AG04450 (cell line): ENCODE results near the gene EBF3. TPM values are rescaled to one million over a fixed set of nuclear protein-coding genes. Genes with fewer than 3 reads are reported as not detected.

Experiments used
- CTCF ChIA-PET: fragments of 300-600, 350-600 bp; formaldehyde crosslinking; extraction: SDS; loops from one replicate; lab custom pipeline; 2022; ENCODE audit warnings: antibody characterized with exemption, inconsistent platforms; lab: Charles Lee
- POLR2A ChIA-PET: fragments of 350-600 bp; formaldehyde crosslinking; extraction: SDS; loops from one replicate; lab custom pipeline; 2021; ENCODE audit warnings: antibody characterized with exemption, inconsistent platforms; lab: Yijun Ruan, JAX
- DNase-seq: peaks from one replicate; pipeline ENCODE4 v3.0.0-alpha.2; 2011; ENCODE audit warnings: low read depth, low spot score
- H3K27ac ChIP-seq: one replicate; pipeline ENCODE4 v1.5.1; 2012; ENCODE audit warnings: low read depth, low read length, control low read depth
- H3K27me3 ChIP-seq: one replicate; pipeline ENCODE4 v1.6.0; 2012; ENCODE audit warnings: low read length; ENCODE audit not compliant: control insufficient read depth, insufficient read depth
- H3K4me3 ChIP-seq: 2 replicates; pipeline ENCODE4 v1.5.1; 2011; ENCODE audit warnings: mild to moderate bottlenecking, low read depth, low read length, control low read depth
- H3K9me3 ChIP-seq: 2 replicates; pipeline ENCODE4 v1.5.1; 2012; ENCODE audit warnings: low read length; ENCODE audit not compliant: control insufficient read depth, insufficient read depth
- polyA plus RNA-seq: library from polyadenylated mRNA; depleted of rRNA; stranded (reverse); fragments of >200 nt; gene quantifications from 2 replicates; pipeline ENCODE4 v1.2.3, GENCODE V29; 2011
- TF ChIP-seq, protein P1 (sequence below): IDR thresholded peaks from 2 replicates; pipeline ENCODE4 v1.5.1; 2011; ENCODE audit warnings: low read depth, low read length, control low read depth, inconsistent platforms

EBF3 gene
- polyA plus RNA-seq, 1 experiment = 0.01 TPM

DNA sequence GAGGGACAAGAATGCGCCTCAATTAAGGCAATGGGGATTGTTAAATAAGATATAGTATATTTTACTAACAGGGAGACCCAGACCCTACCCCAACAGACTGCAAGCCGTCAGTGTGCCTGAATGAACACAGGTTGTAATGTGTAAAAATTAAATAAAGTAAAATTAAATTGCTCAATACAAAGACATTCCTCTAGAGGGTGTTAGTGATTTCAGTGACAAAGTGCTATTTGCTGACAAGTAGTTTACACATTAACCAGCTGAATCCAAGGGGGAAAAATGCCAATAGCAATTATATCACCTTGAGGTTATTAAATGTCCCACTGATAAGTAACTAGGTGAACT is 110.5 kb downstream of the EBF3 start:
- ChIA-PET POLR2A (no interaction called here), CTCF (no interaction called here)
- TF ChIP-seq, protein P1, sequence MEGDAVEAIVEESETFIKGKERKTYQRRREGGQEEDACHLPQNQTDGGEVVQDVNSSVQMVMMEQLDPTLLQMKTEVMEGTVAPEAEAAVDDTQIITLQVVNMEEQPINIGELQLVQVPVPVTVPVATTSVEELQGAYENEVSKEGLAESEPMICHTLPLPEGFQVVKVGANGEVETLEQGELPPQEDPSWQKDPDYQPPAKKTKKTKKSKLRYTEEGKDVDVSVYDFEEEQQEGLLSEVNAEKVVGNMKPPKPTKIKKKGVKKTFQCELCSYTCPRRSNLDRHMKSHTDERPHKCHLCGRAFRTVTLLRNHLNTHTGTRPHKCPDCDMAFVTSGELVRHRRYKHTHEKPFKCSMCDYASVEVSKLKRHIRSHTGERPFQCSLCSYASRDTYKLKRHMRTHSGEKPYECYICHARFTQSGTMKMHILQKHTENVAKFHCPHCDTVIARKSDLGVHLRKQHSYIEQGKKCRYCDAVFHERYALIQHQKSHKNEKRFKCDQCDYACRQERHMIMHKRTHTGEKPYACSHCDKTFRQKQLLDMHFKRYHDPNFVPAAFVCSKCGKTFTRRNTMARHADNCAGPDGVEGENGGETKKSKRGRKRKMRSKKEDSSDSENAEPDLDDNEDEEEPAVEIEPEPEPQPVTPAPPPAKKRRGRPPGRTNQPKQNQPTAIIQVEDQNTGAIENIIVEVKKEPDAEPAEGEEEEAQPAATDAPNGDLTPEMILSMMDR = no peak
- Histone ChIP-seq H3K27me3 (no peaks in the 10 kb centered on the region), H3K4me3 (no peak overlapping the region), H3K9me3 (peaks cover 56% of the 10 kb centered on the region), H3K27ac (no peak overlapping the region)
- no peak for DNase-seq

DNA sequence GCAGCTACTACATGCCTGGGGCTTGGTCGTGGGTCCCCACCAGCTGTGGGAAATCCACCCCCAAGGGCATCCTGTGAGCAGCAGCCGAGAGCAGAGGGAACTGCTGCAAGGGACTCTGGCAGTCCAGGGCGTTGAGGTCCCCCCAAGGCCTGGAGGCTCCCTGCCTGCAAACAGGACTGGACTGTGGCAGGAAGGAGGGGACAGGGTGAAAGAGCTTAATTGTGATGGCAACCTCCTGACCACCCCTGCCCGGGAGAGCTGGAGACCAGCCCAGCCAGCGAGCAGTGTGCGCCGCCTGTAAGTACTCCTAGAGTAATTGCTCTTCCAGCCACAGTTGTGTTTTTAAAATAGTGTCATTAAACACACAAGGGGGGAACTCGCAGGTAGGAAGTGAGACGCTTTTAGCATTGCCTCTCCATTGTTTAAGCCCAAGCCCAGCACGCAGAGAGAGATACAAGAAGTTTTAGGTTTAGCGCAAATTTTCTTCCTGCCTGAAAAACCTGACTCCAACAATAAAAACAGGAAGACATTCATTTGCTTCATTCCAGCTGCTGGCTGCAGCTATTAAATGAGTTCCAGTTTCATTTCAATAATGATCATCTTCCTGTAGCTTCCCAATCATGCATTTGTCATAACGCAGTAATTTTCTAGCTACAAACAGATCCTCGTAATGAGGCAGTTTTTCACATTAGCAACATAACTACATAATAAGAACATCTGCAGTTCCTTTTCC is 111.1 kb downstream of the EBF3 start:
- Histone ChIP-seq H3K27me3 (no peaks in the 10 kb centered on the region), H3K4me3 (no peak overlapping the region), H3K9me3 (peaks cover 53% of the 10 kb centered on the region), H3K27ac (no peak overlapping the region)
- TF ChIP-seq, protein P1 = no peak
- ChIA-PET CTCF (no interaction called here), POLR2A (no interaction called here)
- DNase-seq = no peak

DNA sequence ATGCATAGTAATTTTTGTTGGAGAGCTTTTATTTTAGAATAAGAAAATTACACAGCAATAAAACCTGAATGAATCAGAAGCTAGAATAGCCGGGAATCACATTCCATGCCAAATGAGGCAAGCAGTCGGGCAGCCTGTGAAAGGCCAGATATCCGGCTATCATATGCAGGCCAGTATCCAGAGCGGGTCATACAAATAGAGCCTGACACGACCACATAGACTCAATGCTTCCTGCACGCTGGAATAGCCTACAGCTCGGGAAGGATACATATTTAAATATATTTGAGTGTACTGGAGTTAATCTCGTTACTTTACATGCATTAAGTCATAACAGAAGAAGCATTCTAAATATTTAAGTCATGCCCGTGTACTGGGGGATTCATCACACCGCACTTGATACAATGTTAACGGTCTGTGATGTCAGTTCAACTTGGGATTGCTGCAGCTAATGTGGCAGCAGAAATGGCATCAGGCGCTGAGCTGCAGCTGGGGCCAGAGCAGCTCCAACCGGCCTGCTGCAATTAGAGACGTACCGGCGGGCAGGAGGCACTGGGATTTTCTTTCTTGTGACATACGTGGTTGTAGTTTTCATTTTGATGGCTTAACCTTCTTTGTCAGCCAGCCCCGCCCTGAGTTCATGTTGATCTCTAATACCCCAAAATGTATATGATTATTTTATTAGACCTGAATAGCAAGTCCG is 112.0 kb downstream of the EBF3 start:
- TF ChIP-seq, protein P1 = no peak
- Histone ChIP-seq H3K4me3 (no peak overlapping the region), H3K27ac (no peak overlapping the region), H3K27me3 (no peaks in the 10 kb centered on the region), H3K9me3 (peaks cover 47% of the 10 kb centered on the region)
- no peak for DNase-seq
- CTCF ChIA-PET = no interaction called here
- POLR2A ChIA-PET = no interaction called here

DNA sequence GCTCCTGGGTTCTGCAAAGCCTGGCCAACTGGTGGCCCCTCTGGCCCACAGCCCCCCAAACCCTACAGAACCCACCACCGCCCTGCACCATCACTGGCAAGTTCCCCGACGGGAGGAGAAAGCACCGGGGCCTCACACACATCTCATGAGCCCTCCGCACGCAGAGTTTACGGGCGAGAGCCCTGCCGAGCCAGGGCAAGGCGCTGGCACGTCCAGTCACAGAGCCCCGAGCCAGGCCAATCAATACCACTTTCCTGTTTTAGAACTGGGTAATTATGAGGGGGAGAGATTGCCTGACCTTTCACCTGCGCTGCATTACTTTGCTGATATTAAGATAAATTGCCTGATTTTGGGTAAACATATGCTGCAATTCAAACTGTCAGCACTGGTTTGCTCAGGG is 113.3 kb downstream of the EBF3 start:
- ChIA-PET POLR2A (no interaction called here), CTCF (no interaction called here)
- no peaks in the 10 kb centered on the region for H3K27me3 ChIP-seq
- TF ChIP-seq, protein P1 = no peak
- H3K27ac ChIP-seq = no peak overlapping the region
- peaks cover 49% of the 10 kb centered on the region for H3K9me3 ChIP-seq
- H3K4me3 ChIP-seq = no peak overlapping the region
- DNase-seq = no peak

DNA sequence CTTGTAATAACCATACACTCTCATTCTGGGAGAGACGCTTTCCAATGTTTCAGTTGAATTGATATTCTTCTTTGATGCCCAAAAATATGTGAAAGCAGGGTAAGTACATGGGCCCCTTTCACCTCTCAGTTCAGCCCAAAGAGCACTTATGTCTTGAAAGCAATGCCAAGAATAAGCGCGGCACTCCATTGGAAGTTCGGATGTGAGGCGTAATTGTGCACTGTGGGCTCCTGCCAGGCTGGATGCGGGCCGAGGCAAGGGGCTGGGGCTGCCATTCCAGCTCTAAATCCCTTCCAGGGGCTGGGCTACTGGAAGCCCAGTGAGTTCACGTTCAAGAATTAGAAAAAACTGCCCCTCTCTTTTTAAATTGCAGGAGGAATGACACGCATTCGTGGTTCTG is 113.8 kb downstream of the EBF3 start:
- ChIA-PET POLR2A (no interaction called here), CTCF (no interaction called here)
- TF ChIP-seq, protein P1 = no peak
- Histone ChIP-seq H3K27ac (no peak overlapping the region), H3K27me3 (no peaks in the 10 kb centered on the region), H3K4me3 (no peak overlapping the region), H3K9me3 (peaks cover 44% of the 10 kb centered on the region)
- DNase-seq = no peak
